ENCODE results near the gene BAIAP2.

BAIAP2 gene

GRCh38 chr17:81109957-81110356 lies 75.0 kb downstream of the BAIAP2 start:
- DNase-seq (ENCODE audit: low spot score): no peak

- no peak for DNase-seq (ENCODE audit: low spot score)
Measured at GRCh38 chr17:81110488-81111040, 75.6 kb downstream of the BAIAP2 start.

DNA sequence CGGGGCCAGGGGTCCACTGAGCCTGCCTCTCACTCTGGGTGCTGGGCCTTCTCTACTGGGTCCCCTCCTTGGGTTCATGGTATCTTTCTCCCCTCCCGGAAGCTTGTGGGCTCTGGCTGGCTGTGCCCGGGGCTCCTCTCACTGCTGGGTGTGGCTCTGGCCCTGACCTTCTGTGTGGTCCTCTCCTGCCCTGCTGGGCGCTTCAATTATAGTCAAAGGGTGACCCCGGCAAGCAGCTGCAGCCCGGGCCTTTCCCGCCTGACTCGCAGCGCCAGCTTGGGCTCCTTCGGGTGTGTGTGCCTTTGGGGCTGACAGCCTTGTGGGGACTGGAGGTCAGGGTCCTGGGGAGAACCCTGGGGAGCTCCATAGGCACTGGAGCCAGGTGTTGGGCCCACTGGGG lies 76.1 kb downstream of the BAIAP2 start:
- DNase-seq (ENCODE audit: low spot score): no peak

GRCh38 chr17:81112450-81112849 lies 77.5 kb downstream of the BAIAP2 start:
- DNase-seq (ENCODE audit: low spot score): no peak

DNA sequence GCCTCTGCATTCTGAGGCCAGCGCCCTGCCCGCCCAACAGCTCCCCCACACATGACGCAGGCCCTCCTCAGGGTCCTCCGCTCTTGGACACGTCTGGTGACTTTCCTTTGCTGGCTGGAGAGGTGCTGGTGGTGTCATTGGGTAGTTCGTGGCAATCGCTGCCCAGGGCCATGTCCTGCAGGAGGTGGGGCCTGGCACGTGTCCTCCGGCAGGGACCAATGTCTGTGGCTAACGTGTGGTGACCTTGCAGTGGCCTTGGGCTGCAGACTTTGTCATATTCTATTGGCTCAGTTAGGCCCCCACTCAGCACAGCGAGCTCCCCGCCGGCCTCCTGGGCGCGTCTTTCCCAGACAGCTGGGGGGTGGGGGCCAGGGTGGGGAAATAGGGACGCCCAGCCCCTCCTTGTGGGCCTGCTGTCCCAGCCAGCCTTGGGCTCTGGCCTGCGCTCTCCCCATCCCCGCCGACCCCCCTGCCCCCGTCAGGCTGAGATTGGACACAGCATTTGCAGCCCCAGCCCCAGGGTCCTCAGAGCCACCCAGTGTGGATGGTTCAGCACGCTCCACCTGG lies 78.3 kb downstream of the BAIAP2 start:
- no peak for DNase-seq (ENCODE audit: low spot score)

GRCh38 chr17:81114351-81115093 lies 79.6 kb downstream of the BAIAP2 start:
- DNase-seq (ENCODE audit: low spot score): no peak

DNA sequence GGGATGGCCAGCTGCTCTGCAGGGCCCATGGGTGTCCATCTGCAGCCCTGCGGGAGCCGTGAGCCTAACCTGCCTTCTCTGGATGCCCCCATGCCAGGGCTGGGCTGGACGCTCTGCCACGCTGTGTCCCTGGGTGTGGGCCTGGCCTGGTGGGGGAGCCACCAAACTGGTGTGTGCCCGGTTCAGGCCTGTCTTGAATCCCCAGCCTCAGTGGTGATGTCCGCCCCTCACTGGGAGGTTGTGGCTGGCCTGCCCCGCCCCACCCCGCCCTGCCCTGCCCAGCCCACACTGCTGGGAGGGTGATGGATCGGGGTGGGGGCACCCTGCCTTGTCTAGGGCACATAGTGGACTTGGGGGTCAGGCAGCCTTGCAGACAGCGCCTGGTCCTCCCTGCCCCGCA lies 80.3 kb downstream of the BAIAP2 start:
- DNase-seq (ENCODE audit: low spot score): no peak

GRCh38 chr17:81115749-81116464 lies 81.0 kb downstream of the BAIAP2 start:
- DNase-seq (ENCODE audit: low spot score): no peak

DNA sequence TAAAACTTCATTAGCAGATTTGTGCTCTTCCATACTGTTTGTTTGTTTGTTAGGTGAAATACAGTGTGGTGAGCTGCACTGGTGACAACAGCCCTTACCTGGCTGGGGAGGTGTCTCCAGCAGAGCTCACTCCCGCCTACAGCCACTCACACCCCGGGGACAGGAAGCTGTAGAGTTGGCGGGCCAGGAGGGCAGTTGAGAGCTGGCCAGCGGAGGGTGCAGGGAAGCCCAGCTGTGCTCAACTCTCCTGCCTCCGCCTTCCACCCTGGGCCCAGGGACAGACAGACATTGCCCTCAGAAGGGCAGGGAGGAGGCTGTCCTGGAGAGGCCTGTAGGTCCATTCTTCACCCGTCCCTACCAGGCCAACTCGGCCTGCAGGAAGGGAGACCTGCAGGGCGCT lies 81.8 kb downstream of the BAIAP2 start:
- no peak for DNase-seq (ENCODE audit: low spot score)

DNA sequence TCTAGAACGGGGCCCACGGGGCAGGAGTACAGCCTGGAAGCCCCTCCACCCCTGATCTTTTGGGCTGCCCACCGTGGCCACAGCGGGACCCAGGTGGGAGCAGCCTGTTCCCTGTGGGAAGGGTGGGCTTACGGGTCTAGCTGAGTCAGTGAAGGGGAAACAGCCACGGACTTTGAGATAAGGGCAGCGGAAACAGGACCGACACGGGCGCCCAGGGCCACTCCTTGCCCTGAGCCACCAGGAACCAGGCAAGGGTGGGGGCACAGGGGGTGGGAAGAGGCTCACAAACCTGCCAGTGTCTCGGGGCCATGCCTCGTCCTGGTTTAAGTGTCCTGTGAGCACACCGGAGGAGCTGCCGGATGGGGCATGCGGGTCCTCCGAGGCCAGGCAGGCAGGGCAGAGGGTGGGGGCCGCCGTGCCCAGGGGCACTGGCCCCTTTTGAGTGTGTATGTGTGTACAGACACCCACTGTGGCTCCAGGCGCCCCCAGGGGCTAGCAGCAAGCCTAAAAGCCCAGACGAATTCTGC lies 82.8 kb downstream of the BAIAP2 start:
- DNase-seq (ENCODE audit: low spot score): no peak

DNA sequence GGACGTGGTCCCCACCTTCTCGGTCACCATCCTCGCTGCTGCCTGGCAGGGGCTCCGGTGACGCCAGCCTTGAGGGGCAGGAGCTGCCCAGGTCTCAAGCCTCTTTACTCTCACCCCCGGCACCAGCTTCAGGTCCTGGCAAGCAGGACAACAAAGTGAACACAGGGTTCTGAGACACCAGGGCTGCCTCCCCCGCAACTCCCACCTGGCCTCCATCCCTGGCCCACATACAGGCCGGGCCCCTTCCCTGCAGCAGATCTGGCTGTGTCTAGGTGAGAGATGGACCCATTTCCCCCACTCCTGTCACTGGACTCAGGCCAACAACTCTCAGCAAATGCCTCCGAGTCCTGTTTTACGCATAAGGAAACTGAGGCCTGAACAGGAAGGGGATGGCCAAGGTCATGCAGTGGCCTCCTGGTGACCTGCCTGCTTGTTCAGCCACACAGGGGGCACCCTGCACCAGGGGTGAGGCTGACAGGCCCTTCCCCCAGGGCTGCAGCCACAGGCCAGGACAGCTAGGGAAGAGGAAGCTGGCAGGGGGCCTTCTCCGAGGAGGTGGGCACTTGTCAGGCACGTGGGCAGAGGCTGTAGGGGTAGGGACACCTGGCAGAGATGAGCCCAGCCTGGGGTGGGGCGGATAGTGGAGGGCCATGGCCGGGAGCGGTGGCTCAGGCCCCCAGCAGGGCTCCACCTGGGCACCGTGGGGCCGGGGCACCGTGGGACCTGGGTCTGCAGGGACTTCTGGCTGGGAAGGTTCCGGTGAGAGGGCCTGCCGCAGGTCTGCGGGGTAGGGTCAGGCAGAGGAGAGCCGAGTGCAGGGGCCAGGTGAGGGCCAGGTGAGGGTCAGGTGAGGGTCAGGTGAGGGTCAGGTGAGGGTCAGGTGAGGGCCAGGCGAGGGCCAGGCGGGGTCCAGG lies 83.6 kb downstream of the BAIAP2 start:
- DNase-seq (ENCODE audit: low spot score): no peak

DNA sequence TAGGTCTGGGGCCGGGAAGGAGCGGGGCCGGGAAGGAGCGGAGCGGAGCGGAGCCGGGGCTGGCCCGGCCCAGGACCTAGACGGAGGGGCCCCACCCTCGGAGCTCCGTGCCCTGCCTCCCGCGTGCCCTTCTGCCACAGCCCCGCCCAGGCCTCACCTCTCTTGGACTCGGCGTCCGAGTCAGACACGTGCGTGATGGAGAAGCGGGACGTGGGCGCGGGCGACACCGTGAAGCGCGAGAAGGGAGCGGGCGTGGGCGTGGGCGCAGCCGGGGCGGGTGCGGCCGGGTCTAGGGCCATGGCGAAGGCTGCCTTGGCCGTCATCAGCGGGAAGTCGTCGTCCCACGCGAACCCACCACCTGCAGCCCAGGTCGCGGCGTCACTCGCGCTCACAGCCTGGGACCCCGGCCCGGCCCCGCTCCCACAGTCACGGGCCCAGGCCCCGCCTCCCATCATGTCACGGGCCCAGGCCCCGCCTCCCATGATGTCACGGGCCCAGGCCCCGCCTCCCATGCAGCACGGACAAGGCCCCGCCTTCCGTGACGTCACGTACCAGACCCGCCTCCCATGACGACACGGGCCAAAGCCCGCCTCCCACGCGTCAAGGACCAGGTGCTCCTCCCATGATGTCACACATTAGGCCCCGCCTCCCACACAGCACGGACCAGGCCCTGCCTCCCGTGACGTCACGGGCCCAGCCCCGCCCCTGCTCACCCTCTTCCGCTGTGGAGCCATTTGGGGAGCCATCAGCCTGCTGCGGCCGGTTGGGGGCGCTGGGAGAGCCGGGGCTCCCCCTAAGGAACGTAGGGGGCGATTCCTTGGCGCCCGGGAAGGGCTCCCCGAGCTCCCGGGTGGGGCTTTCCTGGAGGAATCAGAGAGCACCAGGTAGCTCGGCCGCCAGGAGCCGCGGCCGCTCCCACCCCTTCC lies 84.5 kb downstream of the BAIAP2 start:
- peak; percentile 99 for DNase-seq (ENCODE audit: low spot score)

- no peak for DNase-seq (ENCODE audit: low spot score)
Measured at GRCh38 chr17:81120149-81120484, 85.2 kb downstream of the BAIAP2 start.

DNA sequence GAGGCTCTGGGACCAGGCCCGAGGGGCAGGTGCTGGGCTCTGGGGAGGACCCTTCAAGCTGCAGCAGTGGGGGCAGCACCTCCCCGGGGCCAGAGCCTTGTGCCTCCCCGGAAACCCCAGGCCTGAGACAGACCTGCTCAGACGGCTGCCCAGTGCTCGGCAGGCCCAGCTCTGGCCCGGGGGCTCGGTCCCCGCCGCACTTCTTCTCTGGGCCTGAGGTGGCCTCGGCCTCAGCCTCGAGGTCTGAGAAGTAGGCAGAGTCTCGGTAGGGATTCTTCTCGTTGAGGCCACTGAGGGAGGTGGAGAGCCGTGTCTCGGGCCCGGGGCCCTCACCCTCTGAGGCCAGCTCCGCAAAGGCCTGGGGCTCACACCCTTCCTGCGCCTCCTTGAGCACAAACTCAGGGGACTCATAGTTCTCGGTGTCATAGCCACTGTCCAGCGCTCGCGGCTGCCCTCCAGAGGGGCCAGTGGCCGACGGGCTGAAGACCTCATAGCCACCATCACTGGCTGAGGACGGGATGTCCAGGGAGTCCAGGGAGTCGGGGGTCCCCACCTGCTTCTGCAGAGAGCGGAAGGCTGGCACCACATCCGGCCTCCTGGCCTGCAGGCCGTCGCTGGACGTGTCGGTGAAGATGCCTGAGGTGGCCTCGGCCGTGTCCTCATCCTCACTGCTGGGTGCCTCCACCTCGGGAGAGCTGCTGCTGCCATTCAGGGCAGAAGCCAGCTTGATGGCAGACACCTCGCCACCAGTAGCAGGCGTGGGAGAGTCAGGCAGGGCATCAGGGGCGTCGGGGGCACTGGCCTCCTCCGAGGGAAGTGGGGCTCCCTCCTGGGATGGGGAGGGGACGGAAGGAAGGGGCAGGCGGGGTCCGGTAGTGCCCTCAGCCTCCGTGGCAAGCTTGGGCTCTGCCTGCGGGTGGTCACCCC lies 86.0 kb downstream of the BAIAP2 start:
- DNase-seq (ENCODE audit: low spot score): no peak

- DNase-seq (ENCODE audit: low spot score): no peak
Measured at GRCh38 chr17:81121841-81122733, 87.1 kb downstream of the BAIAP2 start.

DNA sequence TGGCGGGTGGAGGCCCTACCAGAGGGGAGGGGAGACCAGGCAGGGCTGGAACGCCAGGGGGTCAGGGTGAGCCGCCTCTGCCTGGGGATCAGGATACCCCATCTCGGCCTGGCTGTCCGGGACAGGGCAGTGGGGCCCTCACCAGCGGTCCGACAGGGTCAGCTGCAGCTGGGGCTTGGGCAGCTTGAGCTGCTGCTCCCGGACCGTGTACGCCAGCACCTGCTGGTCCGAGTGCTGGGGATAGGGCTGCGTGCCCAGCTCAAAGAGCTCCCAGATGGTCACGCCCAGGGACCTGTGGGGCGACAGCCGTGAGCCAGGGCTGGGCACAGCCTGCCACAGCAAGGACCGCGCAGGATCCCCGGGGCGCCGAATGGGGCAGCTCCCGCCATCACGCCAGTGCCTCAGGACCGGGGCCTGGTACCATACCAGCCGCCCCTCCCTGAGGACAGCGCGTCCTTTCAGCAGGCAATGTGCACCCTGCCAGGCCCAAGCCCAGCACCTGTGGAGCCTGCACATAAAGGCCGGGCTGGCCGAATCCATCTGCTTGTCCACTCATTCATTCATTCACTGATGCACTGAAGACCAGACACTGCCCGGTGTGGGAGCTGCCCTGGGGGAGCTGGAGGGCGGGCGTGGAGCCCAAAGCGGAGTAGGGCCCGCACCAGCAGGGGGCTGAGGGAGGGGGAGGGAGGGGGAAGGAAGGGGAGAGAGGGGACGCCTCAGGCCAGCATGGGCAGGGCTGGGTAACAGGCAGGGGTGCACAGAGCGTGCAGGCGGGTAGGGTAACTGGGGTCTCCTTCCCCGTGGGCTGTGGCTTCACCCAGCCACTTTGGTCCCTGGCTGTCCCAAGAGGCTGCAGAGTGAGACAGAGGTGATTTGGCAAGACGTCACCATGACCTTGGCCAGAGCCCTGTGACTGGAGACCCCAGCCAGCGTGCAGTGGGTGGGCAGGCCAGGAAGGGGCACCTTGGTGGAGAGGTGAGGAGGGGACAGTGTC lies 88.4 kb downstream of the BAIAP2 start:
- no peak for DNase-seq (ENCODE audit: low spot score)

DNA sequence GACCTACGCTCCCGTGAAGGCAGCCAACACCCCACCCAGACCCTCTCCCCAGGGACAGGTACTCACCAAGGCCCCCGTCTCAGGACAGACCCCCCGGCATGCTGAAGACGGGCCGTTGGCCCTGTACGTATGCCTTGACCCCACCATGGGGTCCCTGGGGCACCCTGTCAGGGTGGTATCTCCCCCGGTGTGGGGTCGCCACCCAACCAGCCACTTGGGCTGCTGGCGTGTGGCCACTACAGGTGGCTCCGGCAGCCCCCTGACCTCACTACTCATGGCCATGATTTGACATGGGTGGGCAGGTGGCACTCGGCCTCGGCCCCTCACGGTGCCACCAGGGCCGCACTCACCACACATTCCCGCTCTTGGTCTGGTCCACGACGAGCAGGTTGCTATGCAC lies 89.4 kb downstream of the BAIAP2 start:
- DNase-seq (ENCODE audit: low spot score): no peak

Measured in AG08396 (cell line).